HL-60 (cell line): Measurements from ENCODE around the gene OGFOD2.

ENCODE experiments used
- CTCF ChIP-seq: IDR thresholded peaks from one replicate; pipeline ENCODE4 v1.5.1; 2011; ENCODE audit warnings: low read length, control low read depth, inconsistent platforms; ENCODE audit not compliant: insufficient read depth
- GABPA ChIP-seq: IDR thresholded peaks from 2 replicates; pipeline ENCODE4 v1.6.1; 2012; ENCODE audit warnings: low read depth
- REST ChIP-seq: IDR thresholded peaks from 2 replicates; pipeline ENCODE4 v1.6.1; 2012; ENCODE audit warnings: low read depth; ENCODE audit not compliant: insufficient replicate concordance

- TF ChIP-seq CTCF, result no peak
- no peak for TF ChIP-seq REST
- TF ChIP-seq GABPA, result no peak
Measured at GRCh38 chr12:122994781-122995502, 19.9 kb downstream of the OGFOD2 start.
